Liver (tissue), 3 donors: ENCODE data around the gene HAND1.

ENCODE experiments used
- EGR1 ChIP-seq, 2 donors: IDR thresholded peaks; 2 replicates each; pipeline ENCODE4 v1.6.1; 2016 to 2018; ENCODE audit warnings: antibody characterized with exemption in 2 of 2, low read depth in 2 of 2
- GABPA ChIP-seq, 2 donors: IDR thresholded peaks in 1 of 2; conservative IDR thresholded peaks in 1 of 2; 2 replicates each; pipeline ENCODE4 v1.6.1; 2016; ENCODE audit warnings: antibody characterized with exemption in 2 of 2, mild to moderate bottlenecking in 1 of 2, moderate library complexity in 1 of 2
- HNF4A ChIP-seq, 2 donors: conservative IDR thresholded peaks; 2 replicates each; pipeline ENCODE4 v1.6.1; 2016; ENCODE audit warnings: antibody characterized with exemption in 2 of 2, mild to moderate bottlenecking in 2 of 2
- TF ChIP-seq, protein P1 (sequence below): fragments of 150-350 bp; IDR thresholded peaks from 2 replicates; pipeline ENCODE4 v1.5.1; 2017; ENCODE audit warnings: improper control_type of control experiment, low read depth, low read length; ENCODE audit not compliant: missing input control
- TF ChIP-seq, protein P2 (sequence below): IDR thresholded peaks from 2 replicates; pipeline ENCODE4 v1.6.1; 2016; ENCODE audit warnings: antibody characterized with exemption, mild to moderate bottlenecking
- donor health status: healthy.
- donor health status: healthy.

DNA sequence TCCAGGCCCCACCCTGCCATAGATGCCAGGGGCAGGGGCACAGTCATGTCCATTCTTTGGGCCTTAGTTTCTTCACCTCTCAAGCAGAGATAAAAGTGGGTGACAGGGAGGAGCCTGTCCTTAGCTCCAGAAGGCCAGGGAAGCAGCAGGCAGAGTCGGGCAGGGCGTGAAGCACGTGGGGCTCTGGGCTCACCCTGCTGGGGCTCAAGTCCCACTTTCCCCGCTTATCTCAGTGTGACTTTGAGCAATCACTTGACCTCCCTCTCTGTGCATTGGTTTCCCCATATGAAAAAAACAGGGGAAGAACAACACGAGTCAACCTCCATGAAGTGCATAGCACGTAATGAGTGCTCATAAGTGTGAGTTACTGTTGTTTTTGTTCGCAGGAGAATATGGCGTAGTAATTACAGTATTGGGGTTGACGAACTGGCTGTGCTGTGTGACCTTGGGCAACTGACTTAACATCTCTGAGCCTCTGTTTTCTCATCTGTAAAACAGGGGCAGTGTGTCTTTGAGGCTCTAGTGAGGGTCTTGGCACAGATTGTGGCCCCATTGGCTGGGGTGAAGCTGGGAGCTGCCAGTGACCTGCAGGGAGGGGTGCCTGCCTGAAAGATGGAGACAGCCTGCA lies 39.9 kb upstream of the HAND1 start:
- TF ChIP-seq, protein P1, sequence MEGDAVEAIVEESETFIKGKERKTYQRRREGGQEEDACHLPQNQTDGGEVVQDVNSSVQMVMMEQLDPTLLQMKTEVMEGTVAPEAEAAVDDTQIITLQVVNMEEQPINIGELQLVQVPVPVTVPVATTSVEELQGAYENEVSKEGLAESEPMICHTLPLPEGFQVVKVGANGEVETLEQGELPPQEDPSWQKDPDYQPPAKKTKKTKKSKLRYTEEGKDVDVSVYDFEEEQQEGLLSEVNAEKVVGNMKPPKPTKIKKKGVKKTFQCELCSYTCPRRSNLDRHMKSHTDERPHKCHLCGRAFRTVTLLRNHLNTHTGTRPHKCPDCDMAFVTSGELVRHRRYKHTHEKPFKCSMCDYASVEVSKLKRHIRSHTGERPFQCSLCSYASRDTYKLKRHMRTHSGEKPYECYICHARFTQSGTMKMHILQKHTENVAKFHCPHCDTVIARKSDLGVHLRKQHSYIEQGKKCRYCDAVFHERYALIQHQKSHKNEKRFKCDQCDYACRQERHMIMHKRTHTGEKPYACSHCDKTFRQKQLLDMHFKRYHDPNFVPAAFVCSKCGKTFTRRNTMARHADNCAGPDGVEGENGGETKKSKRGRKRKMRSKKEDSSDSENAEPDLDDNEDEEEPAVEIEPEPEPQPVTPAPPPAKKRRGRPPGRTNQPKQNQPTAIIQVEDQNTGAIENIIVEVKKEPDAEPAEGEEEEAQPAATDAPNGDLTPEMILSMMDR = no peak
- no peak for TF ChIP-seq HNF4A (conservative IDR thresholded peaks at IDR 0.05)
- TF ChIP-seq, protein P2, sequence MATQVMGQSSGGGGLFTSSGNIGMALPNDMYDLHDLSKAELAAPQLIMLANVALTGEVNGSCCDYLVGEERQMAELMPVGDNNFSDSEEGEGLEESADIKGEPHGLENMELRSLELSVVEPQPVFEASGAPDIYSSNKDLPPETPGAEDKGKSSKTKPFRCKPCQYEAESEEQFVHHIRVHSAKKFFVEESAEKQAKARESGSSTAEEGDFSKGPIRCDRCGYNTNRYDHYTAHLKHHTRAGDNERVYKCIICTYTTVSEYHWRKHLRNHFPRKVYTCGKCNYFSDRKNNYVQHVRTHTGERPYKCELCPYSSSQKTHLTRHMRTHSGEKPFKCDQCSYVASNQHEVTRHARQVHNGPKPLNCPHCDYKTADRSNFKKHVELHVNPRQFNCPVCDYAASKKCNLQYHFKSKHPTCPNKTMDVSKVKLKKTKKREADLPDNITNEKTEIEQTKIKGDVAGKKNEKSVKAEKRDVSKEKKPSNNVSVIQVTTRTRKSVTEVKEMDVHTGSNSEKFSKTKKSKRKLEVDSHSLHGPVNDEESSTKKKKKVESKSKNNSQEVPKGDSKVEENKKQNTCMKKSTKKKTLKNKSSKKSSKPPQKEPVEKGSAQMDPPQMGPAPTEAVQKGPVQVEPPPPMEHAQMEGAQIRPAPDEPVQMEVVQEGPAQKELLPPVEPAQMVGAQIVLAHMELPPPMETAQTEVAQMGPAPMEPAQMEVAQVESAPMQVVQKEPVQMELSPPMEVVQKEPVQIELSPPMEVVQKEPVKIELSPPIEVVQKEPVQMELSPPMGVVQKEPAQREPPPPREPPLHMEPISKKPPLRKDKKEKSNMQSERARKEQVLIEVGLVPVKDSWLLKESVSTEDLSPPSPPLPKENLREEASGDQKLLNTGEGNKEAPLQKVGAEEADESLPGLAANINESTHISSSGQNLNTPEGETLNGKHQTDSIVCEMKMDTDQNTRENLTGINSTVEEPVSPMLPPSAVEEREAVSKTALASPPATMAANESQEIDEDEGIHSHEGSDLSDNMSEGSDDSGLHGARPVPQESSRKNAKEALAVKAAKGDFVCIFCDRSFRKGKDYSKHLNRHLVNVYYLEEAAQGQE = no peak
- TF ChIP-seq GABPA (IDR thresholded peaks at IDR 0.05 in 1 of 2, conservative IDR thresholded peaks at IDR 0.05 in 1 of 2) = no peak
- no peak for TF ChIP-seq EGR1 (IDR thresholded peaks at IDR 0.05; ENCODE audit: low read depth in 2 of 2)
